Left hindlimb (tissue), 1 donor: Measurements from ENCODE around the gene THEMIS.
"Not testable (repeated sequence)": the region's sequence is repeated elsewhere in the genome, so short reads cannot be mapped to it uniquely, and the experiment has no call there.

Source experiments
- DNase-seq: peaks from one replicate; pipeline ENCODE4 v3.0.0-alpha.2; 2018

THEMIS gene

GRCh38 chr6:127914240-127914639 lies 13.4 kb upstream of the THEMIS start:
- DNase-seq: no peak

- DNase-seq: no peak
Measured at GRCh38 chr6:127912914-127913313, 12.1 kb upstream of the THEMIS start.

DNA sequence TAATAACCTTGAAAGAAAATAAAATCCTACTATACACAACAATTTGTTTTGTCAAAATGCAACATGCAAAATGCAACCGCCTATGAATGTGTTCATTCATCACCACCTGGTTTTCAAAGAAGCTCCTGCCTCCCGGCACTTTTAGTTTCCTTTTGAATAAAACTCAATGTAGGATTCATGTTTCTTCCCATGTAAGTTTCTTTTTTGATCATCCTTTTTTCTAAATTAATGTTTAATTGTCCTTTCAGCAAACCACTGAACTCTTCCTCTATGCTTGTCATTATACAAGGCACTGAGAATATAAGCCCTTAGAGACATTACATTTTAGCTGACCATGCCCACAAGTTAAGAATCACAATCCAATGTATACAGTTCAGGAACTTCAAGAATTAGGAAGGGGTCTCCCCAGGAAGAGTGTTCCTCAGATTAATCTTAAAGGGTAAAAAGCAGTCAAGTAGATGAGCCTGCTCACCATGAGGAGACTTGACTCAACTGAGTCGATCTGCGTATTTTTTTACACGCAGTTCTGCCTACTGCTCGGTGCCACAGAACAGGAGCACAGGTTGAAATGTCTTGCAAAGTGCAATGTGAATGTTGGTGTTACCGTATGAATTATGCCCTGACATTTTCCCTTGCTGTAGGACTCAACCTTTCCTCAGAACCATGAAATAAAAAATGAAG lies 7.2 kb upstream of the THEMIS start:
- no peak for DNase-seq

- DNase-seq: no peak
Measured at GRCh38 chr6:127904160-127904559, 3.3 kb upstream of the THEMIS start.

DNA sequence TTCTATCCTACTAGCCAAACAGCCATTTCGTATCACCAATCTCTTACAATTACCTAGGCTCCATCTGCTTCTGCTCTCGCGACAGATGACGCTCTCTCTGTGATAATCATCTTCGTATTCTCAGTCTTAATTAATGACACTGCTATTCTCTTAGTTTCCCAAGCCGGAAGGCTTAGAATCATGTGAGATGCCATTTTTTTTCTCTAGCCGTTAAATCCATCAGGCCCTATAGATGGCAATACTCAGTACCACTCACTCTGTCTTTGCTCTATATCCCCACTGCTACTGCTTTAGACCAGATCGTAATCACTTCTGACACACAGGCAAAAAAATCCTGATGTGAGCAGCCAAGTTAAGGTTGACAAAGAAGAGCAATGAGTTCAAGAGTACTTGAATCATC lies 2.1 kb upstream of the THEMIS start:
- DNase-seq: no peak

GRCh38 chr6:127897484-127897883 lies 3.4 kb downstream of the THEMIS start:
- no peak for DNase-seq

GRCh38 chr6:127894051-127894450 lies 6.8 kb downstream of the THEMIS start:
- no peak for DNase-seq

DNA sequence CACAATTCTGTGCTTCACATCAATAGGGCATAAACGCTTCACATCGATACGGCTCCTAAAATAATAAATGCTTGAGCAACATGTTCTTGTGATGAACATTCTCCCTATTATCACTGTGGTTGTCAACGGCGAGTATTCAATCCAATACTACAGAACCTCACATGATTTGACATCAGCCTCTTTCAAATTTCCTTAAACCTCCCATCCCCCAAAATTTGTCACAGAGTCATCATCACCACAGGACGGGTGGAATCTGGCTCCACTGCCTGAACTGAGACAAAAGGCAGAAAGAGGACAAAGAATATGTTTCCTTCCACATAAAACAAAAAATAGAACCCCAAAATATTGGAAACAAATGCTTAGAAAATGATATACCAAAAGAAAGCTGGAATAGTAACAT lies 7.3 kb downstream of the THEMIS start:
- no peak for DNase-seq

DNA sequence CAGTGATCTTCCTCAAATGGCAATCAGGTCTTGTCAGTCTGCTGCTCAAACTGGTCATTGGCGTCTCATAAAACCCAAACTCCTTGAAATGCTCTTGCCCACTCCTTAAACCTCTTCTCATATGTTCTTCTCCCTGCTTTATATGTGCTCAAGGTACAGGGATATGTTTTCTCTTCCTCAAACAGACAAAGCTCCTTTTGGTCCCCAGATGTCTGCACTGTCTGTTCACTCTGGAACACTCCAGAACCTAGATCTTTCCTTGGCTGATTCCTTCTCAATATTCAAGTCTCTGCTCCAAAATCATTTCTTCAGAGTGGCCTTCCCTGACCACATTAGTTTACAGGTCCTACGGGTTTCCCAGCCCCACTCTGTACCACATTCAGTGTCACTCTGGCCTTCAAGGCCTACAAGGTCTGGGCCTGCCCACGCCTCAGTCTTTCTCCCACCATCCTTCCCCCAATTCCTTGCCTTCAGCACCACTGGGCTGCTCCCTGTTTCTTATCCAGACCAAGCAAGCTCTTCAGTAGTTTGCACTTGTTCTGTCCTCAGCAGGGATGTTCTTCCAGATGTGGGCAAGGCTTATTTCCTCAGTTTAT lies 9.0 kb downstream of the THEMIS start:
- no peak for DNase-seq

- DNase-seq: no peak
Measured at GRCh38 chr6:127886603-127887002, 14.3 kb downstream of the THEMIS start.

GRCh38 chr6:127884134-127884533 lies 16.7 kb downstream of the THEMIS start:
- no peak for DNase-seq

GRCh38 chr6:127881949-127882348 lies 18.9 kb downstream of the THEMIS start:
- DNase-seq: not testable (repeated sequence)

DNA sequence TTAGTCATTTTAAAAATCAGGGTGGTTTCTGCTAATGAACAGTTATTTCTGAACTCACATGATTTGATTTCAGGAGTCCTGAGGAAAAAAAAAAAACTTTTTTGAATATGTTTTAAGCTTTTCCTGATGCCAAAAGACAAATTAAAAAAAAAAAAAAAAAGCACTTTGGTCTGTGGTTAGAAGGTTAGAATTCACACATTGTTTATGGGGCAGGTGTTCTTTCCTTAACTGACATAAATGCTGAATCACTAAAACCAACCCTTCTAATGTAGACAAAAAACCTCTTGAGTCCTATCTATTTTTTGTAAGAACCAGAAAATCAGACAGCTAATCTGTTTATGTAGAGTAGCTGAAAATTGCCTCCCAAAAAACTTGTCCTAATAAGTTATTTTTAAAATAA lies 20.4 kb downstream of the THEMIS start:
- no peak for DNase-seq

GRCh38 chr6:127879685-127880084 lies 21.2 kb downstream of the THEMIS start:
- no peak for DNase-seq

DNA sequence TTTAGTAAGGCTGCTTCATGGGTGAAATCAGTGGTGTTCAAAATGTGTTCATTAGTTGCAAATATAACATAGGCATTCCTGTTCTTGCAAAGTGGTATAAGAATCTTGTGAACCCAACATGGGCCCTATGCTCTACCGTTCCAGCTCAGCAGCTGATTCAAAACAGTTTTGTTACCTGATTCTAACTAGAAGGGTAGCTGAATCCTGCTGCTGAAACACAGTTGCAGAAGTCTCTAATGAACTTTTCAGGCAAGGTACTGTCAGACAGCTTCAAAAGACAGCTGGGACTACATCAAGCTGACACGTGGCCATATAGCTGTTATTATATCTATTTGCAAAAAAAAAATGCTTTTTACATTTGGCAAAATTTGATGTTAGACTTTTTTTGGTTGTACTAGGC lies 22.7 kb downstream of the THEMIS start:
- no peak for DNase-seq

- no peak for DNase-seq
Measured at GRCh38 chr6:127877231-127877630, 23.6 kb downstream of the THEMIS start.

GRCh38 chr6:127869772-127870404 lies 31.0 kb downstream of the THEMIS start:
- DNase-seq: no peak

GRCh38 chr6:127869183-127869582 lies 31.7 kb downstream of the THEMIS start:
- no peak for DNase-seq

DNA sequence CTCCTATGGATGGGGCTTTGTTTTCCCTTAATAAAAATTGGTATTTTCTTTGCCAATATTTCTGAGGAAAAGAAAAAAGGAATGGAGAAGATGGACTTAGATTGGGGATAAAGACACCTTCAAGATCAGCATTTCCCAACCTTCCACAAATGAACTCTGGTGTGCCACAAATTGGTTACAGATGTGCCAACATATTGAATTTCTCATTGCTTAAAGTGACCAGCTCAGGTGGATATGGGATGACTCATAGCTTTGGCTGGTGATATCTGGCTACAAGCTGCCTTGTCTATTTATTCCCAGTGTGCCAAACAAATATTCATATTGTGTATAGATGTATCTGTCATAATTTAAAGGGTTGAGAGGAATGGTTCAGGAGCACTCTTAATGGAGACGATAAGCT lies 32.5 kb downstream of the THEMIS start:
- DNase-seq: no peak

- no peak for DNase-seq
Measured at GRCh38 chr6:127866766-127867165, 34.1 kb downstream of the THEMIS start.

GRCh38 chr6:127865108-127865507 lies 35.8 kb downstream of the THEMIS start:
- DNase-seq: no peak

GRCh38 chr6:127864701-127865100 lies 36.2 kb downstream of the THEMIS start:
- no peak for DNase-seq

DNA sequence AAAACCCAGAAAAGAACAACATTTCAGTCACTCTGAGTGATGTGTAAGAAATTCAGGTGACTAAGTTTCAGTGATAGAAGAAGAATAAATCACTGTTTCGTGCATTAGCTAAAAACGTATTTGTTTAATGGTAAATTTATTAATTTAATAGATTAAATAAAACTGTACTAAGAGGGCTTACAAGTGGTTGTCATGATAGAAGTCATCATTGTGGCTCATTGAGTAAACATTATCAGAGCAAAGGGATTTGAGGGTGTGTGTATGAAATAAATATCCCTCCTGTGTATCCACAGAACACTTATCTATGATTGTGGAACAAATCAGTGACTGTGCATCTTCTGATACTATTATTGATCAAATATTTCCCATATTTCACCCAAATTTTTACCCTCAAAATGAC lies 40.1 kb downstream of the THEMIS start:
- no peak for DNase-seq

- no peak for DNase-seq
Measured at GRCh38 chr6:127859956-127860355, 40.9 kb downstream of the THEMIS start.
